ENCODE measurements around the gene DNAJA4. TPM values are rescaled to one million over a fixed set of nuclear protein-coding genes. Genes with fewer than 3 reads are reported as not detected.

The DNAJA4 gene
- total RNA-seq, 2 experiments from 2014 or later, result 47.0 to 48.5 TPM

GRCh38 chr15:78272316-78272715 is 8.0 kb downstream of the DNAJA4 start:
- Mint-ChIP-seq H3K4me3 (no peak overlapping the region), H3K27ac (no peak overlapping the region), H3K9me3 (no peaks in the 10 kb centered on the region), H3K4me1 (ENCODE audit: low read depth) (peaks cover 15% of the 10 kb centered on the region), H3K36me3 (ENCODE audit: low read depth) (peaks cover 74% of the 10 kb centered on the region), H3K27me3 (no peaks in the 10 kb centered on the region)
- no peak for ATAC-seq (ENCODE audit: poor library complexity)
- Histone ChIP-seq H3K4me1 (ENCODE audit: insufficient read depth, low read length) (no peaks in the 10 kb centered on the region), H3K36me3 (ENCODE audit: insufficient read depth, low read length) (peaks cover 34% of the 10 kb centered on the region), H3K27ac (ENCODE audit: low read depth in 1 of 2, low read length in 2 of 2) (no peak overlapping the region), H3K27me3 (ENCODE audit: control insufficient read depth in 1 of 2, insufficient read depth in 2 of 2, low read length in 2 of 2) (no peaks in the 10 kb centered on the region), H3K4me3 (ENCODE audit: low read length) (no peak overlapping the region), H3K9me3 (ENCODE audit: control insufficient read depth in 1 of 2, insufficient read depth in 1 of 2, low read length in 2 of 2) (no peaks in the 10 kb centered on the region)
- POLR2A ChIA-PET, result no interaction called here
- intact Hi-C loops (cut with DNase I, micrococcal nuclease), result no loop called here
- TF ChIP-seq, protein P1, sequence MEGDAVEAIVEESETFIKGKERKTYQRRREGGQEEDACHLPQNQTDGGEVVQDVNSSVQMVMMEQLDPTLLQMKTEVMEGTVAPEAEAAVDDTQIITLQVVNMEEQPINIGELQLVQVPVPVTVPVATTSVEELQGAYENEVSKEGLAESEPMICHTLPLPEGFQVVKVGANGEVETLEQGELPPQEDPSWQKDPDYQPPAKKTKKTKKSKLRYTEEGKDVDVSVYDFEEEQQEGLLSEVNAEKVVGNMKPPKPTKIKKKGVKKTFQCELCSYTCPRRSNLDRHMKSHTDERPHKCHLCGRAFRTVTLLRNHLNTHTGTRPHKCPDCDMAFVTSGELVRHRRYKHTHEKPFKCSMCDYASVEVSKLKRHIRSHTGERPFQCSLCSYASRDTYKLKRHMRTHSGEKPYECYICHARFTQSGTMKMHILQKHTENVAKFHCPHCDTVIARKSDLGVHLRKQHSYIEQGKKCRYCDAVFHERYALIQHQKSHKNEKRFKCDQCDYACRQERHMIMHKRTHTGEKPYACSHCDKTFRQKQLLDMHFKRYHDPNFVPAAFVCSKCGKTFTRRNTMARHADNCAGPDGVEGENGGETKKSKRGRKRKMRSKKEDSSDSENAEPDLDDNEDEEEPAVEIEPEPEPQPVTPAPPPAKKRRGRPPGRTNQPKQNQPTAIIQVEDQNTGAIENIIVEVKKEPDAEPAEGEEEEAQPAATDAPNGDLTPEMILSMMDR (IDR thresholded peaks at IDR 0.05), result no peak
- CTCF ChIA-PET, result no interaction called here
- DNase-seq, result no peak

DNA sequence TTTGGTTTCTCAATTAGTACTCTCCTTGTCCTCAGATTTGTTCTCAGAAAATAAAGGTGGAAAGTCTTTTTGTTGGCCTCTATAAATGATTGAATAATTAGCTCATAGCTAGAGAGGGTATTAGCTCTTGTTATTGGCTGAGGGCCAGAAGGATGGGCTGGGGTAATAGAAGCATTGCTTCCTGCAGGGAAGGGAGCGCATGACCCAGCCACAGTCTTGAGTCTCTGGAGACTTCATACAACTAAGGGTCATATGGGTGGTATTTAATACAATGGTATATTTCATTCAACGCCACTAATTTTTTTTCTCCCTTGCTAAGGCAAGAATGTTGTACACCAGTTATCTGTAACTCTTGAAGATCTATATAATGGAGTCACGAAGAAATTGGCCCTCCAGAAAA is 8.4 kb downstream of the DNAJA4 start:
- H3K4me1 Mint-ChIP-seq (ENCODE audit: low read depth), result peaks cover 12% of the 10 kb centered on the region
- Histone ChIP-seq H3K27ac (ENCODE audit: low read depth in 1 of 2, low read length in 2 of 2) (no peak overlapping the region), H3K9me3 (ENCODE audit: control insufficient read depth in 1 of 2, insufficient read depth in 1 of 2, low read length in 2 of 2) (no peaks in the 10 kb centered on the region), H3K4me1 (ENCODE audit: insufficient read depth, low read length) (no peaks in the 10 kb centered on the region), H3K36me3 (ENCODE audit: insufficient read depth, low read length) (peaks cover 38% of the 10 kb centered on the region), H3K4me3 (ENCODE audit: low read length) (no peak overlapping the region), H3K27me3 (ENCODE audit: control insufficient read depth in 1 of 2, insufficient read depth in 2 of 2, low read length in 2 of 2) (no peaks in the 10 kb centered on the region)
- H3K9me3 Mint-ChIP-seq, result no peaks in the 10 kb centered on the region
- H3K27ac Mint-ChIP-seq, result peak overlapping the region; percentile 35
- no peaks in the 10 kb centered on the region for H3K27me3 Mint-ChIP-seq
- DNase-seq (no peak), ATAC-seq (ENCODE audit: poor library complexity) (no peak)
- TF ChIP-seq, protein P1 (IDR thresholded peaks at IDR 0.05), result no peak
- intact Hi-C loops (cut with DNase I, micrococcal nuclease), result no loop called here
- no peak overlapping the region for H3K4me3 Mint-ChIP-seq
- CTCF ChIA-PET, result no interaction called here
- POLR2A ChIA-PET, result no interaction called here
- H3K36me3 Mint-ChIP-seq (ENCODE audit: low read depth), result peaks cover 78% of the 10 kb centered on the region

DNA sequence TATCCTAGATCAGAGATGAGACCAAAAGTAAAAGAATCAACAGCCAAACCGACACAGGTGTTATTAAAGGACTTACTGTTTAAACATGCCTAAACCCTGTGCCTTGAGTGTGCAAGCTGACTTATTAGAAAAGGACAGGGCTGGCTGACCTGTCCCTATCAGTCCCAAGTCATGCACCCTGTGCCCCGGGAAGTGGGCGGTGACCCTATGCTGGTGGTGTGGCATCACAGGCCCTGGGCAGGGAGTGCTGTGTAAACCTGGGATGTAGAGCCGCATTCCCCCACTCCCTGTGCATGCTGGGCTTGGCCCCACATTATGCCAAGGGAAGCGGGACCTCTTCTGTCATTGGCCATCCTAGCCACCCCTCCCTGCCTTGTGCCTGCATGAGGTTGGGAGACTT is 10.6 kb downstream of the DNAJA4 start:
- ATAC-seq (ENCODE audit: poor library complexity) (no peak), DNase-seq (no peak)
- Mint-ChIP-seq H3K27ac (no peak overlapping the region), H3K4me1 (ENCODE audit: low read depth) (peaks cover 5% of the 10 kb centered on the region), H3K27me3 (no peaks in the 10 kb centered on the region), H3K4me3 (no peak overlapping the region), H3K36me3 (ENCODE audit: low read depth) (peaks cover 95% of the 10 kb centered on the region), H3K9me3 (no peaks in the 10 kb centered on the region)
- H3K27ac ChIP-seq (ENCODE audit: low read depth in 1 of 2, low read length in 2 of 2), result no peak overlapping the region
- no peaks in the 10 kb centered on the region for H3K9me3 ChIP-seq (ENCODE audit: control insufficient read depth in 1 of 2, insufficient read depth in 1 of 2, low read length in 2 of 2)
- ChIA-PET CTCF (no interaction called here), POLR2A (no interaction called here)
- TF ChIP-seq, protein P1 (IDR thresholded peaks at IDR 0.05), result no peak
- no peaks in the 10 kb centered on the region for H3K4me1 ChIP-seq (ENCODE audit: insufficient read depth, low read length)
- H3K27me3 ChIP-seq (ENCODE audit: control insufficient read depth in 1 of 2, insufficient read depth in 2 of 2, low read length in 2 of 2), result no peaks in the 10 kb centered on the region
- no peak overlapping the region for H3K4me3 ChIP-seq (ENCODE audit: low read length)
- H3K36me3 ChIP-seq (ENCODE audit: insufficient read depth, low read length), result peaks cover 56% of the 10 kb centered on the region
- intact Hi-C loops (cut with DNase I, micrococcal nuclease), result no loop called here
